HPDE6-E6E7 (cell line): ENCODE data around the gene TMEM178B.
"Not testable (repeated sequence)": the region's sequence is repeated elsewhere in the genome, so short reads cannot be mapped to it uniquely, and the experiment has no call there.

Source experiments
- DNase-seq: peaks from one replicate; pipeline ENCODE4 v3.0.0; 2011; ENCODE audit warnings: missing footprints; ENCODE audit errors: extremely low spot score

Gene TMEM178B

DNA sequence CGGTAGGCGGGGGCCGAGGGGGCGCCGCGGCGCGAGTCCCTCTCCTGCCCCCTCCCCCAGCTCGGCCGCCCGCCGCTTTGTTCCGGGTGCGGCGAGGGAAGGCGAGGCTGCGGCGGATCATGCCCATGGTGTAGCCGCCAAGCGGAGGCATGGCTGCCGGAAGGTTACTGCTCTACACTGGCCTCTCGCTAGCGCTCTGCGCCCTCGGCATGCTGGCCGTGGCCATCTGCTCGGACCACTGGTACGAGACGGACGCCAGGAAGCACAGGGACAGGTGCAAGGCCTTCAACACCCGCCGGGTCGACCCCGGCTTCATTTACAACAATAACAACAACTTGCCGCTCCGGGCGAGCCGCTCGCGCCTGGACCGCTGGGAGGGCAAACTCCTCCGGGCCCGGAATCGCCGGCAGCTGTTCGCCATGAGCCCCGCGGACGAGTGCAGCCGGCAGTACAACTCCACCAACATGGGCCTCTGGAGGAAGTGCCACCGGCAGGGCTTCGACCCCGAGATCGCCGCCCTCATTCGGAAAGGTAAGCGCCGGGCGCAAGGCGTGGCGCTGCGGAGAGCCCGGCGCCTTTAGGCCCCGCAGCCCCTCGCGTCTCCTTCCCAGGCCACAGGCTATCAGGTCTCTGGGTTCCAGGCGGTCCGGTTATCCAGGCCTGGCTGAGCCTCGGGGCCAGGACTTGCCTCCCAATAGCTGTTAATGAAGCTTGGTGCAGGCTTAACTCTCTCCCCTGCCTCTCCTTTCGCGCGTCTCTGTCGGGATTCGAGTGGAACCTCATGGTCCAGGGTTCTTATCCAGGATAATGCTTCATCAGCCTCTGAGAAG lies 513 bp downstream of the TMEM178B start:
- no peak for DNase-seq

GRCh38 chr7:141074997-141075396 lies 1.1 kb downstream of the TMEM178B start:
- DNase-seq = no peak

GRCh38 chr7:141076377-141076776 lies 2.5 kb downstream of the TMEM178B start:
- no peak for DNase-seq

GRCh38 chr7:141079219-141079618 lies 5.4 kb downstream of the TMEM178B start:
- DNase-seq = no peak

GRCh38 chr7:141089490-141089889 lies 15.6 kb downstream of the TMEM178B start:
- DNase-seq = not testable (repeated sequence)

- DNase-seq = no peak
Observed at GRCh38 chr7:141094336-141095070, 20.6 kb downstream of the TMEM178B start.

- DNase-seq = no peak
Observed at GRCh38 chr7:141097430-141097829, 23.6 kb downstream of the TMEM178B start.

DNA sequence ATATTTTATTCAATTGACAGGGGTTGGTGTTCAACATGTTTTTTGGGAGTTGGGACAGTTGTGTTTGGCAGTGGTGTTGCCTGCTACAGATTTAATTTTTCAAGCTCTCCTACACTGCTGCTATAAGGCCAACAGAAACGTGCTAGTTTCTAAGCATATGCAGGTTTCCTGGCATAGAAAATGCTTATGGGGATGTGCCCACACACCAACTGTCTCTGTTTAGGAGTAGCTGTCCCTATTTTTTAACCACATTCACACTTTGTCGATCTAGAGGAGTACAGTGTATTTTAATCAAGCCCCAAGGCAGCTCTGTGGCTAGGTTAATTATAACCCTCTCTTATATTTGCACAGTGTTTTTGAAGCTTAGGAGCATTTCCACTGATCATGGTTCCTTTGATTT lies 28.6 kb downstream of the TMEM178B start:
- no peak for DNase-seq

DNA sequence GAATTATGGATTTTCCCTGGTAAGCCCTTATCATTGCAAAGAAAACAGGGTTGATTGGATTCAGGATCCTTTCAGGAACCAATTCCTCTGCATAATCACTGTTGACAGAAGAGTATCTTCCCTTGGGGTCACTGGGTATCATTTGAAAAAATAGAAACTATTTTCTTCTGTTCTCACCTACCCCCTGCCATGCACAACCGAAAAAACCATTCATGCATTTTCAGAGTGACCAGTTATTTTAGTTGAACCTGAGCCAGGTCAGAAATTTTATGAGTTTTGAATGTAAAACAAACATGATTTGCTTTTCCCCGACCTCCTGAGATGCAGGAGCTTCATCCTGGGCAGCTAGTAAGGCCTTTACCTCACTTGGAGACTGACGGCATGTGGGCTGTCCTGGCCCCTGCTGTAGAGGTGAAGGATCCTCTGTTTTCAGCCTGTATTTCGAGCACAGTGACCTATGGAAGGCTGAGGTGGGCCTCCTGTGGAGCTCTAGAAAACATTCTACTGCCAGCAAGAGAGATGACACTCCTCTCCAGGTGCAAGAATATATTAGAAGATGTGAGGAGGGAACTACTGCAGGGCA lies 30.1 kb downstream of the TMEM178B start:
- no peak for DNase-seq

DNA sequence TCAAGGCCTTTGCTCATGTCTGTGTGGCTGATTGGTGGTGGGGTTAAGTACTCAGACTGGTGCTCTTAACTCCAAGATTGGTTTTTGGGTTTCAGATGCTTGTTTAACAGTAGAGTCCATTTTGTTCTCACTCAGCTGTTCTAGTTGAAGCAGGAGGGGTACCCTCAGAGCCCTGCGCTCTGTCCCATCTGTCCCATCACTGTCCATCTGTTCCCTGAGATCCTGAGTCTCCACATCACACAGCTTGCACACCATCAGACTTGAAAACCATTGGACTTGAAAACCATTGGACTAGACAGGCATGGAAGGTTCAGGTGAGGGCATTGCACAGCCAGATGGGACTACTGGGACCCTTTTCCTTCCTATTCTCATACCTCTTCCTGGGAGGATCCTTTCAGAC lies 39.3 kb downstream of the TMEM178B start:
- no peak for DNase-seq

GRCh38 chr7:141114029-141114664 lies 40.3 kb downstream of the TMEM178B start:
- no peak for DNase-seq

GRCh38 chr7:141115965-141116364 lies 42.1 kb downstream of the TMEM178B start:
- DNase-seq = no peak

- DNase-seq = not testable (repeated sequence)
Observed at GRCh38 chr7:141116661-141117060, 42.8 kb downstream of the TMEM178B start.

- no peak for DNase-seq
Observed at GRCh38 chr7:141118767-141119166, 44.9 kb downstream of the TMEM178B start.

- DNase-seq = no peak
Observed at GRCh38 chr7:141119187-141119586, 45.3 kb downstream of the TMEM178B start.

- no peak for DNase-seq
Observed at GRCh38 chr7:141122736-141123135, 48.9 kb downstream of the TMEM178B start.

DNA sequence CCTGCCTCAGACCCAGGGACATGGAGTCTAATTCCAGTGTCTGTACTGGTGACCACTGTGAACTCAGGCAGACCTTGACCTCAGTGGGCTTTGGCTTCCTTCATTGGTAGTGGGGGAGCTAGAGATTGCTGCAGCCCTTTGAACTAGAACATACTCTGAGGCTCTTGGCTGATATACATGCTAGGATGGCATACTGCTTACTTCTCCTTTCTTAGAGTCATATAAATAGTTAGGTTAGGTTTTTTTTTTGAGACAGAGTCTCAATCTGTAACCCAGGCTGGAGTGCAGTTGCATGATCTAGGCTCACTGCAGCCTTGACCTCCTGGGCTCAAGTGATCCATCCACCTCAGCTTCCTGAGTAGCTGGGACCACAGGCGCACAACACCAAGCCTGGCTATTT lies 49.7 kb downstream of the TMEM178B start:
- no peak for DNase-seq

- no peak for DNase-seq
Observed at GRCh38 chr7:141126107-141126506, 52.2 kb downstream of the TMEM178B start.

DNA sequence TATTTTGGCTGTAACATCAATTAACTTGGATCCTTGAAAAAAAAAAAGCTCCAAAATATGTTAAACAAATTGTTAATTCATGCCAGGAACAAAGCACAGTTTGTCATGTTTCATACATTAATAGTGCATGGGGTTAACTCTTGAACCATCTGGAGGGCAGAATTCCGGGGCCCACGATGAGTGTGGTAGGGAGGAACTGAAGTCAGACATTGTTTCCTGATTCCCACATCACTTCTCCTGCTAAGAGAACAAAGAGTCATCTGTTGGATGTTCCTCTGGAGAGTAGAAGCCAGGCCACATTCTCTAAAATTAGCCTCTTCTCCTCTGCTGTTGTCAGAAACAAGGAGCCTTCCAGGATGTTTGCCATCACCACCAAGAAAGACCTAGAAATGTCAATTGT lies 54.6 kb downstream of the TMEM178B start:
- DNase-seq = no peak

DNA sequence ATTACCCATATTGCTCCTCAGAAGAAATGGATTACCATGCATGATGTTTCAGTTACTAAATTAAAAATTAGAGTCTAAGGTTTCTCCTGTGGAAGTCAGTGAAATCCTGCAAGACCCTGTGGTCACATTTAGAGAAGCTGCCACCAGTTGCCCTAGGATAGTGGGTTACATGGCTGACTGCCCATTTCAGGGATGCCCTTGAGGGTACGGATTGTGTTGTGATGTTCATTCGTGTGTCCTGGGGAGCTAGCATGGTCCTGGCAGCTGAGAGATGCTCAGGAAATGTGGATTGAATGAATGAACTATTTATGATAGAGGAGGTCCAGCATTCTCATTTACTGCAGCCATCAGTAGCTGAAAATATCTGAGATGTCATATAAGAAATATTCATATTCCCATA lies 55.1 kb downstream of the TMEM178B start:
- DNase-seq = no peak

- no peak for DNase-seq
Observed at GRCh38 chr7:141132671-141133070, 58.8 kb downstream of the TMEM178B start.

DNA sequence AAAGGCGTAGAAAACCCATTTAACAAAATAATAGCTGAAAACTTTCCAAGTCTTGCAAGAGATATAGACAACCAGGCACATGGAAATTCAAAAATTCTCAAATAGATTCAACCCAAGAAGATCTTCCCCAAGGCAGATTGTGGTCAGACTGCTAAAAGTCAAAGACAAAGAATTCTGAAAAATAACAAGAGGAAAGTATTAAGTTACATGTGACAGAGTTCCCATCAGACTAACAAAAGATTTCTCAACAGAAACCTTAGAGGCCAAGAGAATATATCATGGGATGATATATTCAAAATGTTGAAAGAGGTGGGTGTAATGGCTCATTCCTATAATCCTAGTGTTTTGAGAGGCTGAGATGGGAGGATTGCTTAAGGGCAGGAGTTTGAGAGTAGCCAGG lies 59.8 kb downstream of the TMEM178B start:
- no peak for DNase-seq
